Measurements from ENCODE around the gene CABCOCO1. TPM values are rescaled to one million over a fixed set of nuclear protein-coding genes. Genes with fewer than 3 reads are reported as not detected.

CABCOCO1 gene
- total RNA-seq, 2 donors from 2014 or later, result not detected

DNA sequence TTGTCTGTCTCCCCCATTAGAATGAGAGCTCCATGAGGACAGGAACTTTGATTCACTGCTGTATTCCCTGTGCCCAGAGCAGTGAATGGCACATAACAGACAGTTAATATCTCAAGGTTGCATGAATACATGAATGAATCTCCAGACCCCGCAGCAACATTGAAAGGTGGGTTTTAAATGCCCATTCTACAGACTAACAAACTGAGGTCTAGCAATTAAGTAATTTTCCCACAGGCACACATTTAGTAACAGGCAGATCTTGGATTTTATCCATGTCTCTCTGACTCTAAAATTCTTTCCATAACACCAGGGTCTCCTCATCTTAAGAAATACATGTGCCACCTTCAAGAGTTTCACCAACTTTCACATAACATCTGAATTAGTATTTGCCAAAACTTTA is 134.1 kb downstream of the CABCOCO1 start:
- DNase-seq, result no peak
- intact Hi-C loops (cut with DNase I, micrococcal nuclease), result no loop called here
- no peak for ATAC-seq

DNA sequence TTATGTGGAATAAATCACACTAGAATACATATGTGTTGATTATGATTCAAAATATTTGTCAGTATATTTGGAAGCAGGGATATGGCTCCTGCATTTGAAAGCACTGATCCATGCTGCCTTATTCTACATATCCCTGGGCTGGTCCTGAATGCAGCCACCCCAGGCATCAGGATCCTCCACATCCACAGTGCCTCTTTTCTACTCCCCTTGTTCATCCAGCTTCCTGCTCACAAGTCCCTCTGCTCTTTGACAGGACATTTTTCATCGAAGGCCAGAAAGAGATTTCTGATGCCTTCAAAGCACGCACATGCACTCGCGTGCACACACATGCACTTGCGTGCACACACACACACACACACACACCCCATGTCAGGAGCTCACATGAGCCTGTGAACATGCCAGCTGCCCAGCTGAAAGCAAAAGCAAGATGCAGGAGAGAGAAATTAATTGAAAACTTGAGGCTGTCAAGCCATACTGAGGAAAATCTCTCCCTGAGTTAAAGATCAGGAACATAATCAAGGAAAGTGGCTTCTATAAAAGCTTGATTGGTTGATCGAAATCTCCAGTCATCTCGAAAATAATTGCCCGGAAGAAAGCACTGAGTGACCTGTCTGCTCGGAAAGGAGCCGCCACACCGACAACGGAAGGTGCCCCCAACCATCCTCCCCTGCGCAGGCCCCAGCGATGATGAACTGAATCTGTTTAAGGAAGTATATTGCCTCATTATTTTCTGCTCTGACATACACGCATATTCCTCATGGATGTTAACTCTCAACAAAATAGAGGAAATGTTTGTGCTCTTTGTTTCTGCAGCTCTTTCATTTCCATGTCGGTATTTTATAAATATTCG is 134.8 kb downstream of the CABCOCO1 start:
- intact Hi-C loops (cut with DNase I, micrococcal nuclease), result no loop called here
- ATAC-seq (no peak), DNase-seq (no peak)

DNA sequence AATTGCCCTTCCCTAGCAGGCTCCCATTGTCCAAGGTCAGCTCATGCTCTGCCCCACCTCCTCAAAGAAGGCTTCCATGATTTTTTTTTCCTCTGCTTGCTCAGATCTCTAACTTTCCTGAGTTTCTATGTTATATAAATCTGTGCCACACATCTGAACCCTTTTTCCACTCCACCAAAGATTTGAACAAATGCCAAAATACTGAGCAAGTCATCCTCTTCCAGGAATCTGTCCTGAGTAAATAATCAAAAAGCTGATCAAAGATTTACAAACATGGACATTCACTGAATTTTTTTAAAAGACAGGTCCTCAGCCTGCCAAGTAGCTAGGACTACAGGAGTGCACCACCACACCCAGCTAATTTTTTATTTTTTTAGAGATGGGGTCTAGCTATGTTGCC is 136.0 kb downstream of the CABCOCO1 start:
- intact Hi-C loops (cut with DNase I, micrococcal nuclease), result no loop called here
- DNase-seq, result no peak
- ATAC-seq, result no peak

DNA sequence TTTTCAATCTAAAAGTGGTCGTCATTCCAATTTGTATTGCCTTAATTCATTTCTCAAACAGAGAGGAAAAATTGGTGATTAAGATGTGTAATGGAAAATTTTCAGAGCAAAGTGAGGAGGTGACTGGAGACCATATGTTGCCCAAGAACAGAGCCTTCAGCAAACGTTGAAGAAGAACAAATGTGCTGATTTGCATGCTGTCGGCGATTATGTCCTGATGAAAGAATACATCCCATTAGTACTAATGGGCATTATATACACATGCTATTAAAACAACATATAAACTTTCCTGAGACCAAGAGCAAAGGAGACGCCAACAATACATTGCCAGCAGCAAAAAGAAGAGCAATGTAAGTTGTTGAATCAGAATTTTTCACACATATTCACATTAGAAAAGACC is 138.8 kb downstream of the CABCOCO1 start:
- intact Hi-C loops (cut with DNase I, micrococcal nuclease), result no loop called here
- no peak for DNase-seq
- no peak for ATAC-seq

DNA sequence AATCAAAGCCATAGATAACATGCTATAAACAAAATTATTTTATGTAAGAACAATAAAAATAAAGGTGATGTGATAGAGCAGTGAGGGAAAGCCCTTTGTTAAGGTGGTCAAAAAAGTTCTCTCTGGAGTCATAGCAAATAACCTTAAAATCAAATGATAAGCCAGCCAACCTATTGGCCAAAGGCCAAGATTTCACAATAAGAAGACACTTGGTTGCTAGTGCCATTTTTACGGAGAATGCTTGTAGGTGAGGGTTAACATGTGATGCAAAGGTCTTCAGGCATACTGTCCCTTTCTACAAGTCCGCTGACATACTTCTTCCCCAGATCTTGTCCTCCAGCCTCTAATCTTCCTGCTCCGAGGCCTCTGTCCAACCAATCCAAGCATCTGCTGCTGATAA is 140.5 kb downstream of the CABCOCO1 start:
- no peak for DNase-seq
- no peak for ATAC-seq
- intact Hi-C loops (cut with DNase I, micrococcal nuclease), result no loop called here

- no peak for DNase-seq
- intact Hi-C loops (cut with DNase I, micrococcal nuclease), result no loop called here
- no peak for ATAC-seq
These were observed 141.7 kb downstream of the CABCOCO1 start for GRCh38 chr10:61804414-61804813.

- DNase-seq, result no peak
- intact Hi-C loops (cut with DNase I, micrococcal nuclease), result no loop called here
- no peak for ATAC-seq
These were observed 142.4 kb downstream of the CABCOCO1 start for GRCh38 chr10:61805091-61805490.

- intact Hi-C loops (cut with DNase I, micrococcal nuclease), result no loop called here
- DNase-seq, result no peak
- ATAC-seq, result no peak
These were observed 147.5 kb downstream of the CABCOCO1 start for GRCh38 chr10:61810263-61810662.

DNA sequence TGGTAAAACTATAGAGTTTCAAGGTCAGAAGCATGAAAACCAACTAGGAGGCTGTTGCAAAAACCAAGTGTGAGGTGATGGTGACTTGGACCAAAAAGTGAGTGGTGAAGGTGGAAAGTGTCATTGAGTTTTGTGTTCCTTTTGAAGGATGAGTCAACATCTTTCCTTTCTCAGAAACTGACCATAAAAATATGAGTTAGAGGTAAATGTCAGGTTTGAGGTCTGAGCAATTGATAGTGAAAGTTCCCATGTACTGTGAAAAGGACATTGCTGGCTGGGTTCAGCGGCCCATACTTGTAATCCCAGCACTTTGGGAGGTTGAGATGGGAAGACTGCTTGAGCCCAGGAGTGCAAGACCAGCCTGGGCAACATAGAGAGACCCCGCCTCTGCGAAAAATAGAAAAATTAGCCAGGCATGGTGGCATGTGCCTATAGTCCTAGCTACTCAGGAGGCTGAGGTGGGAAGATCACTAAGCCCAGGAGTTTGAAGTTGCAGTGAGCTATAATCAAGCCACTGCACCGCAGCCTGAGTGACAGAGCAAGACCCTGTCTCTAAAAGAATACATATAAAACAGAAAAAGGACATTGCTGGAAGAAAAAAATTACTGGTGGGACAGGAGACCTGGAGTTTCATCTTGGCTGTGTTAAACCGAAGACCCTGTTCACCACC is 149.5 kb downstream of the CABCOCO1 start:
- DNase-seq (no peak), ATAC-seq (no peak)
- intact Hi-C loops (cut with DNase I, micrococcal nuclease), result no loop called here

DNA sequence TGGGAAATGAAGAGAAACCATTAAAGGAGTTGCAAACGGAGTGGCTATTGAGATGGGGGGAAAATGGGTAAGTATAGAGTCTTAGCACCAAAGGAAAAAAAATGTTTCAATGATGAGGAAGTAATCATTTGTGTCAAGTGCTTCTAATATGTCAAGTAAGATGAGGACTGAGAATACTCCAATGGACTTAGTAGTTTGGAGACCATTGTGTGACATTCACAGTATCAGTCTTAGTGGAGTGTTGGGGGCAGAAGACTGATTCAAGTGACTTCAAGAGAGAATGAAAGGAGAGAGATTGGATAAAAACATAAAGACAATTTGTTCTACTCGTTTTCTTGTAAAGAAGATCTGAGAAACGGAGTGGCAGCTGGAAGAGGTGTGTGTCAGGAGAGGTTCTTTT is 150.2 kb downstream of the CABCOCO1 start:
- ATAC-seq (no peak), DNase-seq (no peak)
- intact Hi-C loops (cut with DNase I, micrococcal nuclease), result no loop called here

GRCh38 chr10:61814160-61814559 is 151.4 kb downstream of the CABCOCO1 start:
- intact Hi-C loops (cut with DNase I, micrococcal nuclease), result no loop called here
- ATAC-seq, result no peak
- no peak for DNase-seq

DNA sequence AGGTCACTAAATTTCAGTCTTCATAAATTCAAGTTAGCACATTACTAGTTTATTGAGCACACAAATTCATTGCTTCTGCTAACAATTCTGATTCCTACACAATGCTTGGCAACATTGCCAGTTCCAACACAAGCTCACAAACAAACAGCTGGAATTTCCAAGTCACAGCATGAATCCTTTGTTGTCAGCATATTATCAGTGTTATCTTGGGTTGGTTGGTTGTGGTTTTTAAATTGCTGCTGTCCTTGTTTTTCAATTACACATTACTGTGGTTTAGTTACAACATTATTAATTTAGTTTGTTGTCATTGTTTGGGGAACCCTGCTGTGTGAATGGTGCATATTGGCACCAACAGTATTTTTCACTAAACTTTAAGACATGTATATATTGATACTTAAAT is 152.8 kb downstream of the CABCOCO1 start:
- intact Hi-C loops (cut with DNase I, micrococcal nuclease), result no loop called here
- ATAC-seq (no peak), DNase-seq (no peak)

Other genes with a start within 250 kb of the CABCOCO1 start
- under 1 TPM; 0.40 to 0.75 TPM for gene TMEM26, start 209.5 kb upstream of the CABCOCO1 start, total RNA-seq
- 10 to 100 TPM; 20.0 to 20.5 TPM for gene ARID5B, start 238.8 kb downstream of the CABCOCO1 start, total RNA-seq

Data from left colon (tissue), 2 donors.